K562 (cell line): ENCODE data around the gene CHST15. TPM values are rescaled to one million over a fixed set of nuclear protein-coding genes. Genes with fewer than 3 reads are reported as not detected.

Source experiments
- POLR2A ChIP-seq: fragments of 450-650 bp; conservative IDR thresholded peaks from 2 replicates; pipeline ENCODE4 v1.6.1; 2016
- REST ChIP-seq, 2 experiments: fragments of 450-650 bp; formaldehyde crosslinking in 1 of 2; IDR thresholded peaks; 2 replicates each; pipeline versions ENCODE4 v1.4.0 to v1.6.1; 2014 to 2020; ENCODE audit warnings: mild to moderate bottlenecking in 2 of 2, borderline replicate concordance in 1 of 2, low read depth in 1 of 2
- ZNF224 ChIP-seq: sonication (generic); formaldehyde crosslinking; IDR thresholded peaks from 2 replicates; pipeline ENCODE4 v1.8.0; 2022; ENCODE audit warnings: mild to moderate bottlenecking, missing genetic modification reagents
- polyA plus RNA-seq, 8 experiments: library from polyadenylated mRNA; depleted of rRNA in 4 of 8; stranded (reverse) in 5 of 8; unstranded in 3 of 8; fragments of >200 nt; fragmentation: Nextera tagmentation in 2 of 8; fragmentation: Illumina TruSeq in 1 of 8; extraction: Ambion mirVana in 2 of 8; extraction: Trizol in 1 of 8; gene quantifications; 2 replicates each; pipeline versions ENCODE4 v1.2.1 to v1.2.3, GENCODE V29; 2011 to 2014; ENCODE audit warnings: inconsistent platforms in 1 of 8, missing spikeins in 1 of 8
- total RNA-seq, 7 experiments: library from RNA; depleted of rRNA in 6 of 7; stranded (reverse); fragments of >200 nt in 6 of 7; fragmentation: Illumina TruSeq in 2 of 7; extraction: Trizol in 2 of 7; gene quantifications; 2 replicates each; pipeline versions ENCODE4 v1.2.1 to v1.2.3, GENCODE V29; 2011 to 2021; ENCODE audit warnings: low replicate concordance in 1 of 7

CHST15 gene
- total and polyA plus RNA-seq, 9 of the 15 experiments (the other 6 are each of a cell fraction or from before 2014, with no cell fraction given): 0.04 to 0.16 (median 0.08) TPM

- TF ChIP-seq REST (IDR thresholded peaks at IDR 0.05; ENCODE audit: borderline replicate concordance) (no peak), REST (CRISPR knock-in tag; IDR thresholded peaks at IDR 0.05; ENCODE audit: low read depth) (no peak), ZNF224 (no peak), POLR2A (no peak)
Observed at GRCh38 chr10:124114696-124115095, 21.3 kb upstream of the CHST15 start (continued).
